COLO829 (cell line): ENCODE results near the gene MRPL27.
A peak's percentile ranks its signal among the peaks of the same experiment; 100 is the strongest.
"Not testable (repeated sequence)": the region's sequence is repeated elsewhere in the genome, so short reads cannot be mapped to it uniquely, and the experiment has no call there.

Source experiments
- DNase-seq: peaks from one replicate; pipeline ENCODE4 v3.0.0; 2012; ENCODE audit warnings: low spot score

The MRPL27 gene

GRCh38 chr17:50345432-50346312, 27.3 kb downstream of the MRPL27 start, which contains the start of gene XYLT2:
TSS of gene XYLT2 (plus strand) at chr17:50346126. CDS start at chr17:50346141, 15 bp downstream.
- peak; percentile 89 for DNase-seq

GRCh38 chr17:50344731-50345365, 28.1 kb downstream of the MRPL27 start:
- DNase-seq: no peak

- no peak for DNase-seq
Observed at GRCh38 chr17:50339381-50339780, 33.6 kb downstream of the MRPL27 start.

GRCh38 chr17:50338645-50339044, 34.3 kb downstream of the MRPL27 start:
- DNase-seq: no peak

- DNase-seq: no peak
Observed at GRCh38 chr17:50337956-50338355, 35.0 kb downstream of the MRPL27 start.

- not testable (repeated sequence) for DNase-seq
Observed at GRCh38 chr17:50333291-50334057, 39.5 kb downstream of the MRPL27 start.

GRCh38 chr17:50332196-50332595, 40.8 kb downstream of the MRPL27 start:
- no peak for DNase-seq

- DNase-seq: no peak
Observed at GRCh38 chr17:50331085-50331791, 41.7 kb downstream of the MRPL27 start.

GRCh38 chr17:50330151-50330775, 42.7 kb downstream of the MRPL27 start:
- DNase-seq: no peak

GRCh38 chr17:50329716-50330115, 43.3 kb downstream of the MRPL27 start:
- DNase-seq: no peak

GRCh38 chr17:50328363-50329325, 44.3 kb downstream of the MRPL27 start:
- no peak for DNase-seq

- no peak for DNase-seq
Observed at GRCh38 chr17:50326831-50327364, 46.1 kb downstream of the MRPL27 start.

GRCh38 chr17:50325906-50326305, 47.1 kb downstream of the MRPL27 start:
- DNase-seq: no peak

GRCh38 chr17:50323060-50323459, 49.9 kb downstream of the MRPL27 start:
- no peak for DNase-seq

- no peak for DNase-seq
Observed at GRCh38 chr17:50322271-50322670, 50.7 kb downstream of the MRPL27 start.

GRCh38 chr17:50319306-50320004, 53.5 kb downstream of the MRPL27 start:
- DNase-seq: no peak

GRCh38 chr17:50318501-50319285, 54.3 kb downstream of the MRPL27 start:
- DNase-seq: no peak
